HFFc6 (cell line): ENCODE results near the gene PGM5. TPM values are rescaled to one million over a fixed set of nuclear protein-coding genes. Genes with fewer than 3 reads are reported as not detected.
A peak's percentile ranks its signal among the peaks of the same experiment; 100 is the strongest.
"Not testable (repeated sequence)": the region's sequence is repeated elsewhere in the genome, so short reads cannot be mapped to it uniquely, and the experiment has no call there.

Experiments
- DNase-seq: peaks from one replicate; pipeline ENCODE4 v3.0.0-alpha.2; 2018
- H3K27ac Mint-ChIP-seq: 2 replicates; pipeline ENCODE4 v1.8.0; 2020; ENCODE audit warnings: mild to moderate bottlenecking, mixed read lengths
- H3K27me3 Mint-ChIP-seq: 2 replicates; pipeline ENCODE4 v1.8.0; 2021; ENCODE audit warnings: mild to moderate bottlenecking, moderate library complexity, mixed read lengths; ENCODE audit not compliant: insufficient read depth
- H3K36me3 Mint-ChIP-seq: 2 replicates; pipeline ENCODE4 v1.8.0; 2021; ENCODE audit warnings: low read depth, mixed read lengths
- H3K4me1 Mint-ChIP-seq: 2 replicates; pipeline ENCODE4 v1.8.0; 2020; ENCODE audit warnings: low read depth, mixed read lengths
- H3K4me3 Mint-ChIP-seq: 2 replicates; pipeline ENCODE4 v1.8.0; 2020; ENCODE audit warnings: mild to moderate bottlenecking, moderate library complexity, mixed read lengths
- H3K9me3 Mint-ChIP-seq: 2 replicates; pipeline ENCODE4 v1.8.0; 2020; ENCODE audit warnings: mild to moderate bottlenecking, mixed read lengths
- total RNA-seq, 6 experiments: library from RNA; stranded (reverse); fragmentation: NEBNext Ultra II Directional; extraction: Animal tissue kit (Norgen Biotek cat#: 25700); gene quantifications; 2 replicates in 1 of 6; 3 replicates in 5 of 6; pipeline ENCODE4 v1.2.3, GENCODE V29; 2021
- TF ChIP-seq, protein P1 (sequence below): fragments of 200-600 bp; sonication (generic); IDR thresholded peaks from 2 replicates; pipeline ENCODE4 v1.5.0; 2021; ENCODE audit warnings: antibody characterized with exemption, mild to moderate bottlenecking

Gene PGM5
- total RNA-seq, 6 experiments from 2014 or later, result 0.24 to 0.85 (median 0.35) TPM; not detected in 1

DNA sequence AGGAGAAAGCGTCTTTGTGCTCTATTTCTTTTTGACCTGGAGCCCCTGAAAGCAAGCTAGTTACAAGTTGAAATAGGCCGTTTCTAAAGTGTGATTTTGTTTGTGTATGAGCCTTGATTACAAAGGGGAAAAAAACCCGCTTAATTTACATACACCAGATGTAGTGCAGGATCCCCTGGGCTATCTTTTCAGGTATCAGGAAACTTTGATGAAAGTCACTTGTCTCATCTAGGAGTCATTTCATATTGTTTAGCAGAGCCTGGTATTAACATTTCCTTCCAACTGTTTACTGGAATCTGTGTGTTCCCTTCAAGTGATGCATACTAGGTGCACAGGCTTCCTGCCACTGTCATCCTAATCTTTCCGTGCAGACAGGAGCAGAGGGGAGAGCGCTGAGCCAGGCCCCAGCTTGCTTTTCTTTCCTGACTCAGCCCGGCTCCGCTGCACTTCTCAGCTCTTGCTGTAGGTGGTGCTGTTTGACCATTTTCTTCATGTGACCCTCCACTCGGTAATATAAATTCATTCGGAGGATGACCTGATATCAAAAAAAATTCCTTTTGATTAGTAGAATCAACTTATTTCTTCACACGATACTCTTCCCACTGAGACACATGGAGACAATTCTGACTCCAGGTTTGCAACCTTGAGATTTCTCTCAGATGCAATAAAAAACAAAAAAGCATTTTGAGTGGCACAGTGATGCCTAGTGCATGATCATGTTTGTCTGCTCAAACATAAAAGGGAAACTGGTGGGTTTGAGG, 14.0 kb upstream of the PGM5 start:
- H3K9me3 Mint-ChIP-seq, H3K4me3 Mint-ChIP-seq, DNase-seq, H3K27me3 Mint-ChIP-seq, H3K4me1 Mint-ChIP-seq, H3K36me3 Mint-ChIP-seq, H3K27ac Mint-ChIP-seq: not testable (repeated sequence)
- TF ChIP-seq, protein P1, sequence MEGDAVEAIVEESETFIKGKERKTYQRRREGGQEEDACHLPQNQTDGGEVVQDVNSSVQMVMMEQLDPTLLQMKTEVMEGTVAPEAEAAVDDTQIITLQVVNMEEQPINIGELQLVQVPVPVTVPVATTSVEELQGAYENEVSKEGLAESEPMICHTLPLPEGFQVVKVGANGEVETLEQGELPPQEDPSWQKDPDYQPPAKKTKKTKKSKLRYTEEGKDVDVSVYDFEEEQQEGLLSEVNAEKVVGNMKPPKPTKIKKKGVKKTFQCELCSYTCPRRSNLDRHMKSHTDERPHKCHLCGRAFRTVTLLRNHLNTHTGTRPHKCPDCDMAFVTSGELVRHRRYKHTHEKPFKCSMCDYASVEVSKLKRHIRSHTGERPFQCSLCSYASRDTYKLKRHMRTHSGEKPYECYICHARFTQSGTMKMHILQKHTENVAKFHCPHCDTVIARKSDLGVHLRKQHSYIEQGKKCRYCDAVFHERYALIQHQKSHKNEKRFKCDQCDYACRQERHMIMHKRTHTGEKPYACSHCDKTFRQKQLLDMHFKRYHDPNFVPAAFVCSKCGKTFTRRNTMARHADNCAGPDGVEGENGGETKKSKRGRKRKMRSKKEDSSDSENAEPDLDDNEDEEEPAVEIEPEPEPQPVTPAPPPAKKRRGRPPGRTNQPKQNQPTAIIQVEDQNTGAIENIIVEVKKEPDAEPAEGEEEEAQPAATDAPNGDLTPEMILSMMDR, result peak; percentile 63

DNA sequence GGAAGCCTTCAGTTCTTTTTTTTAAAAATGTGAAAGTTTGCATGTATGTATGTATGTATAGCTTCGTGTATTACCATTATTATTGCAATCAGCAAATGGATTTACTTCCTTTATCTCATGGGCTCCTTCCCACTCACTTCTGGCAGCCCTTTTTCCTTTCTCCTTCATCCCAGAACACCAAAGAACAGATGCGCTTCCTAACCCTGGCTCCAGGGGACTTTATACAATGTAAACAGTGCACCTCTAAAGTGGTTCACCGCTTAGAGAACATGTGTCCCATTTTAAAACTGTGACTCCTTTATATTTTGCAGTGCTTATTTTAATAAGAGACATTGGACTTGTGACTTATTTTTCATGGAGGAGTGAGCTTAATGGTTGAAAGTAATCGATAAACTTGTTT, 13.2 kb upstream of the PGM5 start:
- not testable (repeated sequence) for DNase-seq, H3K4me1 Mint-ChIP-seq, H3K27ac Mint-ChIP-seq, H3K4me3 Mint-ChIP-seq, H3K36me3 Mint-ChIP-seq, H3K9me3 Mint-ChIP-seq, H3K27me3 Mint-ChIP-seq

DNA sequence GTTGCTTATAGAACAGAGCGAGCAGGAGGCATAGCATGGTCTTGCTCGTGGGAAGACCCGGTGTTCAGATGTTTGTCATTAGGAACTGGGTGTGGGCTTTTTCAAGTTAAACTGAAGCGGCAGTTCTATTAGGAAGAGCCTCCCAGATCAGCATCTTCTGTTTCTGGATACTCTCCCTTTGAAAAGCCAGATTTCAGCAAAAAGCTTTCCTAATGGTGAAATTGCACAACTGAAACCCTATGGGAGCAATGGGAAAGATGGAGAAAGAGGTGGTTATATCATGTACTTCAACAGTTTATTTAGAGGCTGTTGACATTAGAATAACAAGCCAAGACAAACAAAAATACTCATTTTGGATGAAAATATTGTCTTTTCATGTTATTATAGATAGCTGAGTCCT, 12.4 kb upstream of the PGM5 start:
- DNase-seq, H3K27me3 Mint-ChIP-seq, H3K4me1 Mint-ChIP-seq, H3K27ac Mint-ChIP-seq, H3K36me3 Mint-ChIP-seq, H3K9me3 Mint-ChIP-seq, H3K4me3 Mint-ChIP-seq: not testable (repeated sequence)

DNA sequence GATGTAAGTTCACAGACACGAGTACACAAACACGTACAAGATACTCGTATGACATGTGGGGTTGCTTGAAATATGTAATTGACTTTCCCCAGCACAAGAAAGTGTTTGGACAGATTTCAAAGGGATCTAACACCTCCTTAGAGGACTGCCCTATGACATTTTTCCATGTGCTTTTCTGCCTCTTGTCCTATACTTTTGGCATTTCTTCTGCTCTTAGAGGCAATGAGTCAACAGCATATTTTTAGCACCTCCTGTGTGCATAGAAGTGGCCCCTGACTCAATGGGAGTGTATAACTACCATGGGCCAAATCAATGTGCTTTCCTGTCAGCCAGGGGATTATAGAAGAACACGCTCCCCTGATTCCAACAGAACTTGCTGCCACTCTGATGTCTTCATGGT, 4.7 kb upstream of the PGM5 start:
- H3K4me1 Mint-ChIP-seq, H3K27me3 Mint-ChIP-seq, H3K27ac Mint-ChIP-seq, H3K4me3 Mint-ChIP-seq, H3K36me3 Mint-ChIP-seq, H3K9me3 Mint-ChIP-seq, DNase-seq: not testable (repeated sequence)

DNA sequence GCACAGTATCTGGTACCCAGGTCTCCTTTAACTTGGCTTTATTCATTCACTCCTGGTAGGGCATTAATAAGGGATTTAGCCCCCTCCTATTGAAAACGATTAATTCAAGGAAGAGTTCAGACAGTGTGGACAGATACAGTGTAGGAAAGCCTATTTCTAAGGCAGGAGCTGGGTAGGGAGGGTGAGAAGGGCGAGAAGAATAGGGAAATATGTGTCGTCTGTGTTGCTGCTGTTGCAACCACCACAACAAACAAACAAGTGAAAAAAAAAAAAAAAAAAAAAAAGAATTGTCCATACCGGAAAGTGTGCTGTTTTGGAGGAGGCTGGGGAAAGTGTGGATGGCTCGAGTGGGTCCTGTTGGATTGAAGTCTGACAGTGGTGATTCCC, 425 bp upstream of the PGM5 start:
- not testable (repeated sequence) for DNase-seq, H3K4me1 Mint-ChIP-seq, H3K36me3 Mint-ChIP-seq, H3K27ac Mint-ChIP-seq, H3K9me3 Mint-ChIP-seq, H3K27me3 Mint-ChIP-seq
- peak overlapping the region; percentile 25; the same call in 1 of the 2 replicates for H3K4me3 Mint-ChIP-seq

DNA sequence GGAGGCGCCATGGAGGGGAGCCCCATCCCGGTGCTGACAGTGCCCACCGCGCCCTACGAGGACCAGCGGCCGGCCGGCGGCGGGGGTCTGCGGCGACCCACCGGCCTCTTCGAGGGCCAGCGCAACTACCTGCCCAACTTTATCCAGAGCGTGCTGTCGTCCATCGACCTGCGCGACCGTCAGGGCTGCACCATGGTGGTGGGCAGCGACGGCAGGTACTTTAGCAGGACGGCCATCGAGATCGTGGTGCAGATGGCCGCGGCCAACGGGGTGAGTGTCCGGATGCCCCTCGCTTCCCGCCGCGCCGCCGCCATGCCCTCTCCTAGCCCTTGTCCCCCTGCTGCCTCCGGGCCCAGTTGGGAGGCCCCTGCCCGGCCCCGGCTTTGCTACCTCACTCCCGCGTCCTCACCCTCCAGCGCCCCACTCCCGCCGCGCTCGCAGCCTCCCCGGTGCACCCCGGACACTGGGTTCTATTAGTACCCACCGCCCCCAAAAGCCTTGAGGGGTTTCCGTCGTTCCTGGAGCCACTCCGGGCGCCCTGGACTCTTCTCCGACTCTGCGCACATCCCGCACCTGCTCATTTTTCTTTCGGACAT, 806 bp downstream of the PGM5 start:
- not testable (repeated sequence) for DNase-seq, H3K4me1 Mint-ChIP-seq, H3K27me3 Mint-ChIP-seq, H3K27ac Mint-ChIP-seq, H3K9me3 Mint-ChIP-seq, H3K36me3 Mint-ChIP-seq
- H3K4me3 Mint-ChIP-seq, result 0 out of 2 replicates have a peak overlapping the region, but pooled peaks have one; percentile 37

DNA sequence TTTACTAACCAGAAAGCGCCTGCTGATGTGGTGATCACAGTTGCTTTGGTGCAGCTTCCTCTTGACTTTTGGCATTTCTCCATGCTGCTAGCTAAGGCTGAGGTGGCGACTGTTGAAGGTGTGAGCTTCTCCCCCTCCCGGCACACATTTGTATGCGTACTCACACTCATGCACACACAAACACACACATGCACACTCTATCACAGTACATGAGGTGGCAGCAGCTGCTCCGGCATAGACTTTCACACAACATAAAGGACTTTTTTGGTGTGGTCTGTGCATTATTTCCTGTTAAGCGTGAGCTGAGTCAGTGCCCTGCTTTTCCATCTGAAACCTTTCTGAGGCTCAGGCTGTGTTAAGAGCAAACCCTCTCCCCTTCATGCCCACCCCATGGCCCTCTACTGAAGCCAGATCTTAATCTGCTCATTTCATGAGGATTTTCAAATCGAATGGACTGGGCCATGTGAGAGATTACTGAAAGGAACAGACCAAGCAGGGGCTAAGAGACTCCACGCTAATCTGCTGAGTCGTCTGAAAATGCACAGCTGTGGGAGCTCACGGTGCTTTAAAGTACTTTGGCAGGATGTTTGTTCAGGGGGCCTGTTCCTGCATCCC, 10.6 kb downstream of the PGM5 start:
- H3K4me1 Mint-ChIP-seq, H3K4me3 Mint-ChIP-seq, H3K27ac Mint-ChIP-seq, H3K27me3 Mint-ChIP-seq, H3K9me3 Mint-ChIP-seq, H3K36me3 Mint-ChIP-seq, DNase-seq: not testable (repeated sequence)

DNA sequence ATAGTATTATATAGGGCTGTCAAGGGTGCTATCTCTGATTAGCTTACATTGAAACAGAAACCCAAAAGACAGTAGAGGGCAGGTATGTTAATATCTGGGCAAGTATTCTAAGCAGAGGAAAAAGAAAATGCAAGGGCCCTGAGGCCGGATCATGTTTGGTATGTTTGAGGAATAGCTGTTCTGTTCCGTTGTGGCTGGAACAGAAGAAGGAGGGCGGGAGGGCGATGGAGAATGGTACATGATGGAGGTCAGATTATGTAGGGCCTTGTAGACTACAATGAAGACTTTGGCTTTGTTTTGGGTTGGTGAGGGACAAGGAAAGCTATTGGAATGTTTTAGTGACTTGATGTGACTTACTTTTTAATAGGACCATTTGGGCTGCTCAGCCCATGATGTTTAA, 19.4 kb downstream of the PGM5 start:
- H3K9me3 Mint-ChIP-seq, DNase-seq, H3K27me3 Mint-ChIP-seq, H3K4me3 Mint-ChIP-seq, H3K27ac Mint-ChIP-seq, H3K36me3 Mint-ChIP-seq, H3K4me1 Mint-ChIP-seq: not testable (repeated sequence)

DNA sequence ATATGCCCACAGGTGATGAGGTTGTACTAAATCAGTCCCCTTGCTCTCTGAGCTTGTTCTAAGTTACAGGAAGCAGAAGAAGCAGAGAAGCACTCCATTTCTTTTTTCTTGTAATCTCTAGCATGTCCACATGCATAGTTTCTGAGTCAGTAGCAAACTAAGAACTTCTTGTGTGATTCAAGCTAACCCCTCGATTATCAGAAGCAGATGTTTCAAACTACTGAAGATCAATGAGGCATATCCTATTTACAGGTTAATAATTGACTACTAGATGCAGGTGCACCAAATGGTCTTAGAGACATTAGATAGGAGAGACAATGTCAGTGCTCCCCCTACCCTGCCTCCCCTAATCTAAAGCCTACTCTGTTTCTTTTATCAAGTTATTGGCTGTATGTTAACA, 21.3 kb downstream of the PGM5 start:
- DNase-seq, H3K4me3 Mint-ChIP-seq, H3K9me3 Mint-ChIP-seq, H3K27ac Mint-ChIP-seq, H3K36me3 Mint-ChIP-seq, H3K4me1 Mint-ChIP-seq, H3K27me3 Mint-ChIP-seq: not testable (repeated sequence)

DNA sequence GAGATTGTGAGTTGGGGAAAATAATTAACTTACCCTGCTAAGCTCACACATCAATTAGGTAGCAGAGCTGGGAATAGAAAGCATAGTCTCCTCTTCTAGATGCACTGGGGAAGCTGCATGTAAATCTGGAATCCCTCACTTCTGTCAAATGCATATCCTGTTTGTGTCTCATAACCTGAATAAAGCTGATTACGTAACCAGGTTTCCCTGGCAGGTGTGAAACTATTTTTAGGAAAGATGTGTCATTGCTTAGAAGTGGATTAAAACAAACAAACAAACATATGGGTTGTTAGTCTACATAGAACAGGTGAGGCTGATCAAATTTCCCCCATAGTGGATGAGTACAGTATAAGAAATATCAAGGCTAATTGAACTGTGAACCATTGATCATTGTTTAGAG, 27.5 kb downstream of the PGM5 start:
- not testable (repeated sequence) for DNase-seq

DNA sequence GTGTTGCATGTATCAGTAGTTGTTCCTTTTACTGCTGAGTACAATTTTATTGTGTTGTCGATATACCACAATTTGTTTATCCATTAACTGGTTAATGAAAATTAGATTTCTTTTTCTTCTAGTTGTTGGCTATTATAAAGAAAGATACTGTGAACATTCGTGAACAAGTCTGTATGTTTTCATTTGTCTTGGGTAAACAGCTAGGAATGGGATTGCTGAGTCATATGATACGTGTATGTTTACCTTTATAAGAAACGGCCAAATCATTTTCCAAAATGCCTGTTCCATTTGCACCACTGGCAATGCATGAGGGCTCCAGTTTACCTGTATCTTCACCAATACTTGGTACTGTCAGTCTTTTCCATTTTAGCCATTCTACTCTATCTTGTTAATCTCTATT, 33.1 kb downstream of the PGM5 start:
- H3K9me3 Mint-ChIP-seq, DNase-seq, H3K27me3 Mint-ChIP-seq, H3K36me3 Mint-ChIP-seq, H3K4me3 Mint-ChIP-seq, H3K4me1 Mint-ChIP-seq, H3K27ac Mint-ChIP-seq: not testable (repeated sequence)

More for the DNA sequence above, 27.5 kb downstream of the PGM5 start:
- not testable (repeated sequence) for H3K27ac Mint-ChIP-seq, H3K36me3 Mint-ChIP-seq, H3K4me3 Mint-ChIP-seq, H3K4me1 Mint-ChIP-seq, H3K27me3 Mint-ChIP-seq, H3K9me3 Mint-ChIP-seq

DNA sequence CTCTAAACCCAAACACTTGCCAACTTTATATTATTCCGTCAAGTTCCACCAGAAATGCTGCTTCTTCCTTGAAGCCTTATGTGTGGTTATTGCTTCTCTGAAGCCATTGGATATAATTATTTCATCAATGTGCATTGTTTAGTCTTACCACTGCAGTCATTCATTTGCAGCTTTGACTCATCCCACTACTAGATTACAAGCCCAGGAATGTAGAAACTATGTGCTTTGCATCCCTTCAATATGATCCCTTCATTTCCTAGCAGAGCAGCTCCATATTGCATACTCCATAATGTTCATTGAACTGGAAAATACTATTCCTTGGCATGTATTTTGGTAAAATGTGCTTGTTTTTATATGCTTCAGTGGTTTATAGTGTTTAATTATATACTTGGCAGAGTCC, 34.3 kb downstream of the PGM5 start:
- H3K4me1 Mint-ChIP-seq, DNase-seq, H3K4me3 Mint-ChIP-seq, H3K27me3 Mint-ChIP-seq, H3K27ac Mint-ChIP-seq, H3K9me3 Mint-ChIP-seq, H3K36me3 Mint-ChIP-seq: not testable (repeated sequence)

DNA sequence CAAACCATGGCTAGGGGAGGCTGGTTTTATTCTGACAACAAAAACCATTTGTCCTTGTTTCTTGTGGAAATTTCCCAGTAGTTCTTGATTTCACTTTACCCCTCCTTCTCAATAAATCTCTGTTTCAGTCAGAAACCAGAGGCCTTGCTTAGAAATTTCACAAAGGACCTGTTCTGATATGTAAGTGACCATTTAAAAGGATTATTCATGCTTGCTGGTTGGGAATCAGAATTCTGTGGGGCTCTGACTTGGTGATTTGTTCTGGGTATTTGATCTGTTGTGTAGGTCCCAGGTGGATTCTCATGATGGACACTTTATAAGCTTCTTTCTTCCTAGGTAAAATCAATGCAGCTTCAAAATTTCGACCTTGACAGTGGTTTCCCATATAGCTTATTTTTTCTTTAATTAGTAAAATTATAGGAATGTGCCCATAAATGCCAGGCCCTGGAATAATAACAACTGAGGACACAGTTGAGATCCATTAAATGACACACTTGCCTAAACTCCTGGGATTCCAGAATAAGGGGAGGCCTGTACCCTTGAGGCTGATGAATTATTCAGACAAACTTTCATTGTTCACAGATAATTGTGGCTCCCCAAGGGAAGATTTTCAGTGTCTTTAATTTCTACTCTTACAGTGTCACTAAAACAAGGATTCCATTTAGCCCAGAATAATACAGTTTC, 40.1 kb downstream of the PGM5 start:
- H3K4me3 Mint-ChIP-seq, H3K4me1 Mint-ChIP-seq, DNase-seq, H3K36me3 Mint-ChIP-seq, H3K27me3 Mint-ChIP-seq, H3K9me3 Mint-ChIP-seq, H3K27ac Mint-ChIP-seq: not testable (repeated sequence)
